ENCODE results near the gene HOXD8. TPM values are rescaled to one million over a fixed set of nuclear protein-coding genes. Genes with fewer than 3 reads are reported as not detected.

Gene HOXD8
- total and polyA plus RNA-seq, 9 of the 15 experiments (the other 6 are each of a cell fraction or from before 2014, with no cell fraction given) = 0.04 to 0.15 TPM; not detected in 7

DNA sequence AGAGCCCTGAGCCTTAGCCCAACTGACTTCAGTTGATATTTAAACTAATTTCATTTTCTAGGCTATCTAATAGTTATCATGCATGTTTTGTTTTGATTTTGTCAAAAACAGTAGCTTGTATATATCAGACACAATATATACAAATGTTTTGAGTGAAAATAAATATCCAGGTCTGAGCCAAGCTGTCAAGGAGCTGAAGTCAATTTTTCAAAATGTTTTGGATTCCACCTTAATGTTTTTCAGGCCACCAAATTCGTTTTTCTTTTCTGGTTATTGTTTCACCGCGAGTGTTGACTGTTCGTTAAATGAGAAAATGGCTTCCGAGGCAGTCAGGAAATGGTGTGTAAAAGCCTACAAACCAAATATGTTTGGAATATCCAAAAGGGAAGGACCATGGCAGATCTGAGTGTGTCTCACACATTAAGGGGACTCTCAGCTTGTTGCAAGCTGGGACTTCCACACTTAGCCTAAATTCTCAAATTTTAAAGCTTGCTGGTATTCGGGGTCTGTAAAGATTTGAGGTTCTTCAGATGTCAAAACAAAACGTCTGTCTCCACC lies 27.1 kb upstream of the HOXD8 start (continued):
- TF ChIP-seq ID3 (CRISPR knock-in tag; IDR thresholded peaks at IDR 0.05) = no peak
- TF ChIP-seq ID3 (tag; IDR thresholded peaks at IDR 0.05) = no peak
- no peak for TF ChIP-seq NFRKB (IDR thresholded peaks at IDR 0.05; ENCODE audit: low read depth)
- no peak for TF ChIP-seq PYGO2 (tag; IDR thresholded peaks at IDR 0.05)

DNA sequence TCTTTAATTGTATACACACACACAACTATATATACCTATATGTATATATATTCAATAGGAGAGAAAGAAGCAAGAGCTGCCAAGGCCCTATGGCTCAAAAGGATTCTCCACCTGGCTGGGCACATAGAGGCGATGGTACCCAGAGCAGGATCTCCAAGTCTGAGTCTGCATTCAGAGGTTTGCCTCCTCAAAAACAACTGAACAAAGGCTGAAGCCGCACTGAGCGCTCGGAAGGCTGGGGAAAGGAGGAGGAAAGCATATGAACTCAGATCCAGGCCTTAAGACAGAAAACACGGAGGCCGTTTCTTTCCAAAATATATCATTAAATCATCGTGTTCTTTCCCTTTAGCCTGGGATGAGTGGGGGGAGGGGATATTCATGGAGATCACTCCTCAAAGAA lies 26.3 kb upstream of the HOXD8 start:
- H3K4me1 ChIP-seq (replicated peaks in 1 of 2; ENCODE audit: control insufficient read depth in 2 of 2, insufficient read depth in 2 of 2, low read length in 2 of 2) = peaks cover 0 to 21% of the 10 kb centered on the region in 2 experiments; a peak in 1 of 5 replicates
- in situ Hi-C loops (cut with MboI) (no loop called here), intact Hi-C loops (cut with micrococcal nuclease) (no loop called here)
- no peak for ATAC-seq
- H3K4me2 ChIP-seq (ENCODE audit: insufficient read depth, low read length) = no peak overlapping the region
- H3K4me3 ChIP-seq = no peak overlapping the region
- WGBS (ENCODE audit: insufficient coverage, low coverage, missing lambda C conversion rate) = 4% methylated on average over 7 of the region's 7 CpGs
- no peaks in the 10 kb centered on the region for H3K36me3 ChIP-seq (ENCODE audit: control insufficient read depth, insufficient read depth, low read length)
- no TSS peak for BruUV-seq (replicated peaks)
- H3K27me3 ChIP-seq (ENCODE audit: control insufficient read depth in 2 of 2, insufficient read depth in 2 of 2, low read length in 2 of 2) = peaks cover 58 to 74% of the 10 kb centered on the region in 2 experiments
- no peak for FAIRE-seq
- ChIA-PET CTCF (ENCODE audit: low intra/inter-chr PET ratio) (no interaction called here), POLR2A (interaction anchor here (0.7 kb wide), 2 partner anchors 11 to 414 kb away, joined by 3 to 5 read pairs; no protein-coding TSS in a partner anchor)
- H4K20me1 ChIP-seq (replicated peaks; ENCODE audit: control insufficient read depth, insufficient read depth, low read length) = peaks cover 16% of the 10 kb centered on the region; the same call in 1 of the 2 replicates
- no peak for DNase-seq (ENCODE audit: extremely low read depth in 1 of 4, low spot score in 3 of 4)
- H3K27ac ChIP-seq (ENCODE audit: extremely low read depth, low read depth, low read length) = no peak overlapping the region
- H3K9me3 ChIP-seq (replicated peaks; ENCODE audit: control insufficient read depth, insufficient read depth, low read depth, low read length) = no peaks in the 10 kb centered on the region
- H2AFZ ChIP-seq (ENCODE audit: low read depth, low read length) = no peak overlapping the region
- no peaks in the 10 kb centered on the region for H3K79me2 ChIP-seq (ENCODE audit: control insufficient read depth, insufficient read depth, low read length)
- H3K9ac ChIP-seq (ENCODE audit: insufficient read depth in 1 of 2, low read depth in 2 of 2, low read length in 2 of 2) = no peak overlapping the region
- no peaks in the 10 kb centered on the region for H3K9me1 ChIP-seq (ENCODE audit: control insufficient read depth, insufficient read depth, low read length)
- TF ChIP-seq, protein P1, sequence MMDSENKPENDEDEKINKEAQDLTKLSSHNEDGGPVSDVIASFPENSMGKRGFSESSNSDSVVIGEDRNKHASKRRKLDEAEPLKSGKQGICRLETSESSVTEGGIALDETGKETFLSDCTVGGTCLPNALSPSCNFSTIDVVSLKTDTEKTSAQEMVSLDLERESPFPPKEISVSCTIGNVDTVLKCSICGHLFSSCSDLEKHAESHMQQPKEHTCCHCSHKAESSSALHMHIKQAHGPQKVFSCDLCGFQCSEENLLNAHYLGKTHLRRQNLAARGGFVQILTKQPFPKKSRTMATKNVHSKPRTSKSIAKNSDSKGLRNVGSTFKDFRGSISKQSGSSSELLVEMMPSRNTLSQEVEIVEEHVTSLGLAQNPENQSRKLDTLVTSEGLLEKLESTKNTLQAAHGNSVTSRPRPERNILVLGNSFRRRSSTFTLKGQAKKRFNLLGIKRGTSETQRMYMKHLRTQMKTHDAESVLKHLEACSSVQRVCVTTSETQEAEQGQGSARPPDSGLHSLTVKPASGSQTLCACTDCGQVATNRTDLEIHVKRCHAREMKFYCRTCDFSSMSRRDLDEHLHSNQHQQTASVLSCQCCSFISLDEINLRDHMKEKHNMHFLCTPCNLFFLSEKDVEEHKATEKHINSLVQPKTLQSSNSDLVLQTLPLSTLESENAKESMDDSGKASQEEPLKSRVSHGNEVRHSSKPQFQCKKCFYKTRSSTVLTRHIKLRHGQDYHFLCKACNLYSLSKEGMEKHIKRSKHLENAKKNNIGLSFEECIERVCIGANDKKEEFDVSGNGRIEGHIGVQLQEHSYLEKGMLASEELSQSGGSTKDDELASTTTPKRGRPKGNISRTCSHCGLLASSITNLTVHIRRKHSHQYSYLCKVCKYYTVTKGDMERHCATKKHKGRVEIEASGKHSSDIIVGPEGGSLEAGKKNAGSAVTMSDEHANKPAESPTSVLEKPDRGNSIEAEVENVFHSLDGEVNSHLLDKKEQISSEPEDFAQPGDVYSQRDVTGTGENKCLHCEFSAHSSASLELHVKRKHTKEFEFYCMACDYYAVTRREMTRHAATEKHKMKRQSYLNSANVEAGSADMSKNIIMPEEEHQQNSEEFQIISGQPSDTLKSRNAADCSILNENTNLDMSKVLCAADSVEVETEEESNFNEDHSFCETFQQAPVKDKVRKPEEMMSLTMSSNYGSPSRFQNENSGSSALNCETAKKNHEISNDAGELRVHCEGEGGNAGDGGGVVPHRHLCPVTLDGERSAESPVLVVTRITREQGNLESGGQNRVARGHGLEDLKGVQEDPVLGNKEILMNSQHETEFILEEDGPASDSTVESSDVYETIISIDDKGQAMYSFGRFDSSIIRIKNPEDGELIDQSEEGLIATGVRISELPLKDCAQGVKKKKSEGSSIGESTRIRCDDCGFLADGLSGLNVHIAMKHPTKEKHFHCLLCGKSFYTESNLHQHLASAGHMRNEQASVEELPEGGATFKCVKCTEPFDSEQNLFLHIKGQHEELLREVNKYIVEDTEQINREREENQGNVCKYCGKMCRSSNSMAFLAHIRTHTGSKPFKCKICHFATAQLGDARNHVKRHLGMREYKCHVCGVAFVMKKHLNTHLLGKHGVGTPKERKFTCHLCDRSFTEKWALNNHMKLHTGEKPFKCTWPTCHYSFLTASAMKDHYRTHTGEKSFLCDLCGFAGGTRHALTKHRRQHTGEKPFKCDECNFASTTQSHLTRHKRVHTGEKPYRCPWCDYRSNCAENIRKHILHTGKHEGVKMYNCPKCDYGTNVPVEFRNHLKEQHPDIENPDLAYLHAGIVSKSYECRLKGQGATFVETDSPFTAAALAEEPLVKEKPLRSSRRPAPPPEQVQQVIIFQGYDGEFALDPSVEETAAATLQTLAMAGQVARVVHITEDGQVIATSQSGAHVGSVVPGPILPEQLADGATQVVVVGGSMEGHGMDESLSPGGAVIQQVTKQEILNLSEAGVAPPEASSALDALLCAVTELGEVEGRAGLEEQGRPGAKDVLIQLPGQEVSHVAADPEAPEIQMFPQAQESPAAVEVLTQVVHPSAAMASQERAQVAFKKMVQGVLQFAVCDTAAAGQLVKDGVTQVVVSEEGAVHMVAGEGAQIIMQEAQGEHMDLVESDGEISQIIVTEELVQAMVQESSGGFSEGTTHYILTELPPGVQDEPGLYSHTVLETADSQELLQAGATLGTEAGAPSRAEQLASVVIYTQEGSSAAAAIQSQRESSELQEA (IDR thresholded peaks at IDR 0.05; ENCODE audit: low read depth) = no peak
- no peak for TF ChIP-seq MNT (conservative IDR thresholded peaks at IDR 0.05)
- no peak for TF ChIP-seq KAT2B (IDR thresholded peaks at IDR 0.05; ENCODE audit: low read depth, low read length)
- no peak for TF ChIP-seq BRCA1 (IDR thresholded peaks at IDR 0.05)
- no peak for TF ChIP-seq BRCA1 (CRISPR knock-in tag; IDR thresholded peaks at IDR 0.05)
- TF ChIP-seq ZNF785 (CRISPR knock-in tag; IDR thresholded peaks at IDR 0.05) = no peak

Data from K562 (cell line).